ENCODE results near the gene RND3. TPM values are rescaled to one million over a fixed set of nuclear protein-coding genes. Genes with fewer than 3 reads are reported as not detected.

RND3 gene
- total RNA-seq, 1 experiment from 2014 or later, result 45.3 TPM

GRCh38 chr2:150442484-150442883, 45.0 kb downstream of the RND3 start:
- DNase-seq (ENCODE audit: low read depth, low spot score) (no peak), ATAC-seq (no peak)
- POLR2A ChIA-PET, result no interaction called here
- Histone ChIP-seq H3K36me3 (ENCODE audit: control insufficient read depth, insufficient read depth, low read length) (no peaks in the 10 kb centered on the region), H3K27ac (ENCODE audit: low read length) (no peak overlapping the region), H3K9me3 (ENCODE audit: control insufficient read depth, insufficient read depth, low read depth, low read length) (no peaks in the 10 kb centered on the region), H3K27me3 (ENCODE audit: control insufficient read depth, insufficient read depth, low read length) (no peaks in the 10 kb centered on the region), H3K4me1 (ENCODE audit: control insufficient read depth, insufficient read depth, low read length) (no peaks in the 10 kb centered on the region), H3K4me3 (ENCODE audit: low read depth in 2 of 2, low read length in 2 of 2) (no peak overlapping the region)
- TF ChIP-seq TCF7L2 (IDR thresholded peaks at IDR 0.05; ENCODE audit: low read depth, low read length) (no peak), POLR2AphosphoS5 (IDR thresholded peaks at IDR 0.05; ENCODE audit: low read depth, low read length) (no peak), REST (IDR thresholded peaks at IDR 0.05; ENCODE audit: insufficient read depth in 1 of 2, low read depth in 2 of 2, low read length in 1 of 2) (no peak), SIN3A (IDR thresholded peaks at IDR 0.05; ENCODE audit: borderline replicate concordance, insufficient read depth, low read depth, low read length) (no peak), CTCF (IDR thresholded peaks at IDR 0.05) (no peak)
- CTCF ChIA-PET, result no interaction called here
- no TSS peak for BruUV-seq (replicated peaks)
- in situ Hi-C loops (cut with HindIII; ENCODE audit: low pct_unique_long_range_greater_than_20kb, low sequenced_read_pairs), result no loop called here
- intact Hi-C loops (cut with micrococcal nuclease; ENCODE audit: unreplicated experiment), result no loop called here

- TF ChIP-seq SIN3A (IDR thresholded peaks at IDR 0.05; ENCODE audit: borderline replicate concordance, insufficient read depth, low read depth, low read length) (no peak), TCF7L2 (IDR thresholded peaks at IDR 0.05; ENCODE audit: low read depth, low read length) (no peak), CTCF (IDR thresholded peaks at IDR 0.05) (no peak), POLR2AphosphoS5 (IDR thresholded peaks at IDR 0.05; ENCODE audit: low read depth, low read length) (no peak), REST (IDR thresholded peaks at IDR 0.05; ENCODE audit: insufficient read depth in 1 of 2, low read depth in 2 of 2, low read length in 1 of 2) (no peak)
- ATAC-seq (no peak), DNase-seq (ENCODE audit: low read depth, low spot score) (no peak)
- no peaks in the 10 kb centered on the region for H3K9me3 ChIP-seq (ENCODE audit: control insufficient read depth, insufficient read depth, low read depth, low read length)
- no peaks in the 10 kb centered on the region for H3K36me3 ChIP-seq (ENCODE audit: control insufficient read depth, insufficient read depth, low read length)
- ChIA-PET CTCF (no interaction called here), POLR2A (no interaction called here)
- H3K4me3 ChIP-seq (ENCODE audit: low read depth in 2 of 2, low read length in 2 of 2), result no peak overlapping the region
- H3K27me3 ChIP-seq (ENCODE audit: control insufficient read depth, insufficient read depth, low read length), result no peaks in the 10 kb centered on the region
- no peaks in the 10 kb centered on the region for H3K4me1 ChIP-seq (ENCODE audit: control insufficient read depth, insufficient read depth, low read length)
- intact Hi-C loops (cut with micrococcal nuclease; ENCODE audit: unreplicated experiment), result no loop called here
- no peak overlapping the region for H3K27ac ChIP-seq (ENCODE audit: low read length)
- in situ Hi-C loops (cut with HindIII; ENCODE audit: low pct_unique_long_range_greater_than_20kb, low sequenced_read_pairs), result no loop called here
- BruUV-seq (replicated peaks), result no TSS peak
These were observed 45.7 kb downstream of the RND3 start for GRCh38 chr2:150441784-150442183.
